ENCODE measurements around the gene UFC1. TPM values are rescaled to one million over a fixed set of nuclear protein-coding genes. Genes with fewer than 3 reads are reported as not detected.
A peak's percentile ranks its signal among the peaks of the same experiment; 100 is the strongest.

Gene UFC1
- total RNA-seq, 1 donor from 2014 or later: 82.8 TPM

DNA sequence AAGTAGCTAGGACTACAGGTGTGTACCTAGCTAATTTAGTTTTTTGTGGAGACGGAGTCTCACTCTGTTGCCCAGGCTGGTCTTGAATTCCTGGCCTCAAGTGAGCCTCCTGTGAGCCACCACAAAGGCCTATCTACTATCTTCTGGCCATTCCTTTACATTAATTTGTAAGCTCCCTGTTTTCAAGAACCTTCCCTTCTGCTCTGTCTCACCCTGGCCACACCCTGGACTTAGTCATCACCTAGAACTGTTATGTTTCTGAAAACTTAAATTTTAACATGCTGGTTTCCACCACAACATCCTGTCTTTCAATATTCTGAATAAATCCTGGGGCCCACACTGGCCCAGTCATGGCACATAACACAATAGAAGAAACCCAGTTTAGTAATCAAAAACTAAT is 28.4 kb downstream of the UFC1 start:
- ATAC-seq: no peak
- intact Hi-C loops (cut with DNase I): no loop called here
- no peak for DNase-seq (ENCODE audit: missing footprints)

DNA sequence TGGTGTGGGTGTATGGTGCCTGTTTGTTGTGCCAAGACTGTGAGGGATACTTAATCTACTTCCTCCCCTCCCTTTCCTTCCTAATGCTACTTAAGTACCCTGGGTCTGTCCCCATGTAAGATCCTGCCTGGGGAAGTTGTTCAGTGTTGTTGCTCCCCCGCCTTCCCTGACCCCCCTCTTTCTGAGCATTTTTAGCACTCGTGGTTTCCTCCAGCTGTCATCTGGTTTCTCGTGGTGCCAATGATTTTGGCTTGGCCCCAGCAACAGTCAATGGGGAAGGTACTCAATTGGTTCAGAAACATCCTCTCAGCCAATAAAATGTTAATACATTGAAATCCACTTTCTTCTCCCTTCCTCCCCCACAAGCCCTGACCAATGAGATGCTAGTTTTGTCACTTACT is 31.5 kb downstream of the UFC1 start:
- intact Hi-C loops (cut with DNase I): no loop called here
- ATAC-seq (peak; percentile 72), DNase-seq (ENCODE audit: missing footprints) (peak; percentile 85)

DNA sequence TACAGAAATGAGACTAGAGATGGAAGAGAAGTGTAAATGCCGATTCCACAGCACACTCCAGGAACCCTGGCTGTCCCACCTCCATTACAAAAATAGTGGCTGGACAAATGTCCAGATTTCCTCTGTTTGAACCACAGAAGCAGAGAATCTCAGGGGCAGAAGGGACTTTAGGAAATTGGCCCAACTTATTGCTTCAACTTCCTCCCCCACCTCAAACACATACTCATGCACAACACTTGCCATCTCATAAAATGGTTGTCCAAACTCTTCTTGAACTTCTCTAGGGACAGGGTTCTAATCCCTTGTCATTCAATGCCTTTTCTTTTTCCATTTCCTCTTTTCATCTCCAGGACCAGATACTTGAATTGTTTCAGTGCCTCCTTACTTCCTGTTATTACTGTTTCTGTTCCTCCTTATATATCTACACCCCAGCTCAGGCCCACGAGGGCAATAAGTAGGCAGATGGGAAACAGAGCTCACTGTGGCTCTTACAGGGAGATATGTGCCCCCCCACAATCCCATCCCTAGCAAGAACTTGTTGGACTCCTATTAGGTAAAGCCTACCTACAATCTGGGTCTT is 32.0 kb downstream of the UFC1 start:
- intact Hi-C loops (cut with DNase I): no loop called here
- ATAC-seq (peak; percentile 33), DNase-seq (ENCODE audit: missing footprints) (no peak)

GRCh38 chr1:161187311-161187710 is 33.5 kb downstream of the UFC1 start:
- DNase-seq (ENCODE audit: missing footprints) (no peak), ATAC-seq (no peak)
- intact Hi-C loops (cut with DNase I): no loop called here

DNA sequence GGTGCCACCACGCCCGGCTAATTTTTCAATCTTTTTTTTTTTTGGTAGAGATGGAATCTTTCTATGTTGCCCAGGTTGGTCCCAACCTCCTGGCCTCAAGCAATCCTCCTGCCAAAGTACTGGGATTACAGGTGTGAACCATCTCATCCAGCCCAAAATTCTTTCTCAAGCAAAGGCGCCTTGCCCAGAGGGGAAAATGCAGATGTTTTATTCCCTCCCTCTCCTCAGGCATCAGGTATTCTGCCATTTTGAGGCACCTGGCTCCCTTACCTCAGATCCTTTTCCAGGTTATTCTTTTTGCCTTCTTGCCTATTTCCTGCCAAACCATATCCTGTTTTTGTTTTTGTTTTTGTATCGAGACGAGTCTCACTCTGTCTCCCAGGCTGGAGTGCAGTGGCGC is 34.6 kb downstream of the UFC1 start:
- intact Hi-C loops (cut with DNase I): no loop called here
- ATAC-seq: no peak
- DNase-seq (ENCODE audit: missing footprints): no peak

DNA sequence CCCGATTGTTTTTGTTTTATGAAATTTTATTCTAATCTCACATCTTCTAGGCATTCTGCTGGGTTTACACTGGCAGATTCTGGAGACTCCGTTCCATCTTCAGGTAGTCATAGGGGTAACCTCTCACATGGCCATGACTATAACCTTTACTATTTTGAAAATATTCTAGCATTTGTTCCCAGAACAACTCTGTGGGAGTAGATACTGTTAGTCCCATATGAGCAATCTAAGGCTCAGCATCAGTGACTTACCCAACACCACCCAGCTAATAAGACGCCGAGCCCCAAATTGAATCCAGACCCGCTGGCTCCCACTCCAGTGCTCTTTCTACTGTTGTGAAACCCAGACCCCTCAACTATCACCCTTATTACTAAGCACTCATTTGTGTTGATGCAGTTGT is 35.3 kb downstream of the UFC1 start:
- ATAC-seq (no peak), DNase-seq (ENCODE audit: missing footprints) (no peak)
- intact Hi-C loops (cut with DNase I): no loop called here

GRCh38 chr1:161190962-161191521 is 37.3 kb downstream of the UFC1 start:
- ATAC-seq (no peak), DNase-seq (ENCODE audit: missing footprints) (no peak)
- intact Hi-C loops (cut with DNase I): no loop called here

DNA sequence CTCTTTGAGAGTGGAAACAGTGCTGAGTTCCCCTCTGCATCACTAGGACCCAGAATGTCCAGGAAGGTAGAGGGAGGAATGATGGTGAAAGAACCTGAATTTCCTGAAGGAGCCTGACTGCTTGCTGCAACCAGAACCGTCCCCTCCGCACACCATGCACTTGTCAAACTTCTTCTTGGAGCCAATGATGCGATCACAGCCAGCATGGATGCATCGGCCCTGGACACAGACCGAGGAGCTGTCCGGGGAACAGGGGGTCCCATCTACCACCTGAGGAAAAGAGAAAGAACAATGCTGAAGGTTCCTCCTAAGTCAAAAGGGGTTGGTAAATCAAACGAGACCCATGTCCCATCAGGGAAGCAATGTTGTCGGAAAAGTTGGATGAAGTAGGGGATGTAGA is 38.2 kb downstream of the UFC1 start:
- DNase-seq (ENCODE audit: missing footprints) (no peak), ATAC-seq (no peak)
- intact Hi-C loops (cut with DNase I): no loop called here

DNA sequence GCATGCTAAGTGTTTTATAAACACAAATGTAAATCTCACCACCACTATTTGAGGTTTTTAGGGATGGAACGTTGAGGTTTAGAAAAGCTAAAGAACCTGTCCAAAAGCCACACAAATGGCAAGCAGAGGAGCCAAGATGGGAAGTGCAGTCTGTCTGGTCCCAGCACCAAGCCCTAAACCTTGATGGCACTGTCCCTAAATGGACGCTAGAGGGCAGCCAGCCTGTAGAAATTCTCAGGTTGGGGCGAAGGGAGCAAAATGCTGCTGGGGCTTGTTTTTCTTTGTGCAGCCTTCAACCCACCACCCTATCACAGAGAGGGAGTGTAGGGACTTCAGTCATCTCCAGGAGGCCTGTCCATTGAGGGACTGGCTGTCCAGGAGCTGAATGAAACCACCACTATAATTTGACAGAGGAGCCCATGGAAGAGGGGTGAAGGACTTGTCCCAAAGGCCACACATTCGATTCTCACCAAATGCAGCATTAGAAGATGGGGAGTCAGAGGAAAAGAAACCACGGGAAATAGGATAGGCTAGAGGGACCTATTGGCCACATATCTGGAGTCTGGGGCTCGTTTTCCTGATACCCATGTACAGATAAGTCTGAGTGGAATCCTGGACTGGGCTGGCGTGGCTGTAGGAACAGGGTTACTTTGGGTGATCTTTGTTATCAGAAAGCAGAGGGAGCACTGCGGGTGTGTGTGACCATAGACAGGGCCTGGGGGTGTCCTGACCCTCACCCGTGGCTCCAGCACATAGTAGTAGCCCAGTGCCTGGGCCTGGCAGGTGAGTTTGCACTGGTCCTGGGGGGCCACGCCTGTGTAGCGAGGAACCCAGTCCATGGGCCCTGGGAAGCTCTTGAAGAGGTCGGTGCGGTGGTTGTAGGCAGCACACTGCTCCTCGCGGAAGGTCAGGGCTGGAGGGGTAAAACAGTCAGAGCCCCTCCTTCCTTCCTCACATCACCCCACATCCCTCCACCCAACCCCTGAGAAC is 39.0 kb downstream of the UFC1 start:
- intact Hi-C loops (cut with DNase I): no loop called here
- ATAC-seq: peak; percentile 40

DNA sequence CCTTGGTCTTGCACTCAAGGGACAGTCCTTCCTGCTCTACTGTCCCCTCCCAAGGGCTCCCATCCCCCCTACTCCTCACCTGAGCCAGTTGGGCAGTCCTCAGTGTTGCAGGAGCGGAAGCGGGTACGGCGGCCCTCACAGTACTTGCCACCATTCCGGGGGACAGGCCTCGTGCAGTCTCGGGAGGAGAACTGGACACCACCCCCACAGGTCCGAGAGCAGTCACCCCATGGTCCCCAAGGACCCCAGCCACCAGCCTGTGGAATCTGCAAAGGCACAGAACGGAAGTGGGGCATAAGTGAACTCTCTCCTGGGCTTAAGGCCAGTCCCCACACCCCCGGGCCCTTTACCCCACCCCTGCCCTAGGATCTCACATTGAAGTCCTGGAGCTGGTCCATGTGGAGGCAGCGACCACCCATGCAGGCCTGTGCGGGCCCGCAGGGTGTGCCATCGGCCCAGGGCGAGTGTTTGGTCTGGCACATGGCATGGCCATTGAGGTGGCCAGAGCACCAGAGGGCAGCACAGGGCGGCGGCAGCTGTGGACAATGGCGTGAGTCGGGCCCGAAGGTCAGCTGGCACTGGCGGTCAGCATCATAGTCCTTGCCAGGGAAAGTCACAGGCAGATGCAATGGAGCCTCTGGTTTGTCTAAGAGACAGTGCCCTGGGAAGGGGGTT is 39.9 kb downstream of the UFC1 start:
- intact Hi-C loops (cut with DNase I): no loop called here
- ATAC-seq (no peak), DNase-seq (ENCODE audit: missing footprints) (peak; percentile 71)

More for the DNA sequence above, 39.0 kb downstream of the UFC1 start:
- DNase-seq (ENCODE audit: missing footprints): no peak

GRCh38 chr1:161195171-161195570 is 41.4 kb downstream of the UFC1 start:
- intact Hi-C loops (cut with DNase I): no loop called here
- ATAC-seq (no peak), DNase-seq (ENCODE audit: missing footprints) (no peak)

GRCh38 chr1:161196111-161196510 is 42.3 kb downstream of the UFC1 start:
- intact Hi-C loops (cut with DNase I): no loop called here
- ATAC-seq (no peak), DNase-seq (ENCODE audit: missing footprints) (no peak)

- intact Hi-C loops (cut with DNase I): no loop called here
- ATAC-seq: peak; percentile 21
- peak; percentile 77 for DNase-seq (ENCODE audit: missing footprints)
Observed at GRCh38 chr1:161196521-161197451, 43.0 kb downstream of the UFC1 start.

DNA sequence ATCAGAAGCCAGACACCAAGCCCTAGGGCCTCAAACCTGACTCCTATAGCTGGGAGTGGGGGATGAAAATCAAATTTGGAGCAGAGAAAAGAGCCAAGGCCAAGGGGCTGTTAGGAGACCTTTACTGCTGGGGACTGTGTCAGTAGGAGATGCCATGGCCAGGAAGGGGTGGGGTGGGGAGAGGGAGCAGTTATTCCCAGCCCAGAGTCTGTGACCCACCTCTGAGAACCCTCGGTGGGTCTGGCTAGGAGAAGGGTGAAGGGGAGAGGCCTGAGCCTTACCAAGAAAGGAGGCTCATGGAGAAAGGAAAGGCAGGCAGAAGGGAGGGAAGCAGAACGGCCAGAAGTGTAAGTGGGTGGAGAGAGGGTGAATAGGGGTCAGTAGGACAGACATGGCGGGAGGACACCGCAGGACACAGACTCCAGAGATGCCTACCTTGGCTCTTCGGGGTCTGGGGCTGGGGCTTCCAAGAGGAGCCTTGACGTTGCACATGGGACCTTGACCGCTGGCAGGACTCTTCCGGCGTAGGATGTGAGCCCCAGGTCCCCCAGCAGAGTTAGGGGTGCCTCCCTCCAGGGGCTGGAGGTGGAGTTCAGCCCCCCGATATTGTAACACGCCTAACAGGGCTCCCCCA is 43.9 kb downstream of the UFC1 start:
- no peak for ATAC-seq
- DNase-seq (ENCODE audit: missing footprints): peak; percentile 53
- intact Hi-C loops (cut with DNase I): no loop called here

DNA sequence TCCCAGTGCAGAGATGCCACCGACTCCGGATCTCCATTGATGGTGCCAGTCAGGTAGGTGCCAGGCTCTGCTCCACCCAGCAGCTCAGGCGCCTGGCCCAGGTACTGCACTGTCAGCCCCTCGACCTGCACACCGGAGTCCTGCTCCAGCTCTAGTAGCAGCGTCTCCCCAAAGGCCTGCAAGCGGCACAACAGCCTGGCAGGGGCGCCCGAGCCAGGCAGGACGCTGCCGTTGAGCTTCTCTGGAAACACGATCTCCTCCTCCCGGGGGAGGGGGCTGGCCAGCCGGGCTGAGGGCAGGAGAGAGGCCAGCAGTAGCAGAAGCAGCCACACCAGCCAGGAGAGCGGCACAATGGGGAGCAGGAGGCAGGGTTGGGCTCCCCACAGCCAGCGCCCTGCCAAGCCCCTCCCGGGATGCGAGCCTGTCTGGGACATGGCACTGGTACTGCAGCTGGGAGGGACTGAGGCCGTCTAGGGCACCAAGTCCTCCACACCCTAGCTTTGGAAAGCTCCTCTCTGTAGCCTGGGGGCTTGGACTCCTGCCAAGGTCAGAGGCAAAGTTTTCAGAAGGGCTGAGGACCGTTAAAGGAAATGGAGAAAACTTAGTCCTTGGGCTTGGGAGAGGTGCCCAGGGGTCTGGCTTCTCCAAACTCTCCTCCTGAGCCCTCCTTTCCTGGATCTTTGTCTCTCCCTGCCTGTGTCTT is 44.6 kb downstream of the UFC1 start:
- intact Hi-C loops (cut with DNase I): no loop called here
- ATAC-seq (no peak), DNase-seq (ENCODE audit: missing footprints) (peak; percentile 67)

DNA sequence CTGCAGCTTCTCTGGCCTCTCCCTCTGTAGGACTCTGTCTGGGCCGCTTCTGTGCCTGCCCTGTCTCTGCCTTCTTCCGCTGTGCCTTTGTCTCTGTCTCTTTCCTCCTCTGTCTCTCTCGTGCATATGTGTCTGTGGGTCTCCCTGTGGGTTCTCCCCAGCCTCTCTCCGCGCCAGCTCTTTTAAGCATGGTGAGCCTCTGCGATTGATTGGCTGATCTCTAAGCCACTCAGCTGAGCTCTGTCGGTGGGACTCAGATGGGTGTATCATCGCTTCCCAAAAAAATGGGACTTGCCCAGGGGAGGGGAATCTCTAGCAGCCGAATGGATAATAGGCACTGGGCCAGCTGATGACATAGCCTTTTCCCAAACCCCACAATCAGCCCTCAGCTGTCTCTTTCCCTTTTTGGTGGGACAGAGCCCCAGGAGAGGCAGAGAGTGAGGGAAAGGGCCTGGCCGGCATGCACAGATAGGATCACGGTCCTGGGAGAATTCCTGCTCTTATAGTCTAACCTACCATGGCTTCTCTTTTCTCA is 45.2 kb downstream of the UFC1 start, which contains the start of gene ADAMTS4:
ADAMTS4 (minus strand) TSS at position 158 of the 535 bp plus-strand sequence. CDS start 427 bp downstream, outside the sequence.
- intact Hi-C loops (cut with DNase I): no loop called here
- DNase-seq (ENCODE audit: missing footprints) (peak; percentile 84), ATAC-seq (peak; percentile 47)
